Measurements from ENCODE around the gene PRKAB2.

The PRKAB2 gene

DNA sequence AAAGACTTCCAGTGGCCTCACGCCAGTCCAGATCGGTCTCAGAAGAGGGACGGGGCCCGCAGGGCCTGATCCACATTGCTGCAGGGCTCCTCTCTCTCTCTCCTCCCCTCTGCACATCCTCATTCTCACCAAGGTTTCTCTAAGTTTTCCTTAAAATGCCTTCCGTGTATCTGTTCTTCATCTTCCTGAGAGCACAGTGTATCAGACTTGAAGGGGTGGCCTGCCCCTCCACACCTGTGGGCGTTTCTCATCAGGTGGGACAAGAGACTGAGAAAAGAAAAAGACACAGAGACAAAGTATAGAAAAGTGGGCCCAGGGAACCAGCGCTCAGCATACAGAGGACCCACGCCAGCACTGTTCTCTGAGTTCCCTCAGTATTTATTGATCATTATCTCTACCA is 66.4 kb downstream of the PRKAB2 start:
- TF ChIP-seq, protein P1, sequence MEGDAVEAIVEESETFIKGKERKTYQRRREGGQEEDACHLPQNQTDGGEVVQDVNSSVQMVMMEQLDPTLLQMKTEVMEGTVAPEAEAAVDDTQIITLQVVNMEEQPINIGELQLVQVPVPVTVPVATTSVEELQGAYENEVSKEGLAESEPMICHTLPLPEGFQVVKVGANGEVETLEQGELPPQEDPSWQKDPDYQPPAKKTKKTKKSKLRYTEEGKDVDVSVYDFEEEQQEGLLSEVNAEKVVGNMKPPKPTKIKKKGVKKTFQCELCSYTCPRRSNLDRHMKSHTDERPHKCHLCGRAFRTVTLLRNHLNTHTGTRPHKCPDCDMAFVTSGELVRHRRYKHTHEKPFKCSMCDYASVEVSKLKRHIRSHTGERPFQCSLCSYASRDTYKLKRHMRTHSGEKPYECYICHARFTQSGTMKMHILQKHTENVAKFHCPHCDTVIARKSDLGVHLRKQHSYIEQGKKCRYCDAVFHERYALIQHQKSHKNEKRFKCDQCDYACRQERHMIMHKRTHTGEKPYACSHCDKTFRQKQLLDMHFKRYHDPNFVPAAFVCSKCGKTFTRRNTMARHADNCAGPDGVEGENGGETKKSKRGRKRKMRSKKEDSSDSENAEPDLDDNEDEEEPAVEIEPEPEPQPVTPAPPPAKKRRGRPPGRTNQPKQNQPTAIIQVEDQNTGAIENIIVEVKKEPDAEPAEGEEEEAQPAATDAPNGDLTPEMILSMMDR (IDR thresholded peaks at IDR 0.05; ENCODE audit: insufficient read depth, low read length, poor library complexity, severe bottlenecking), result no peak
- DNase-seq (ENCODE audit: extremely low read depth, insufficient read length), result no peak
- H3K4me3 ChIP-seq (replicated peaks; ENCODE audit: low read depth, low read length), result no peak overlapping the region
- H3K36me3 ChIP-seq (ENCODE audit: control insufficient read depth, insufficient read depth, low read length), result no peaks in the 10 kb centered on the region
- no peaks in the 10 kb centered on the region for H3K27me3 ChIP-seq (replicated peaks; ENCODE audit: control insufficient read depth, insufficient read depth, low read length)

Data from GM06990 (cell line).